Kidney glomerular epithelial cell (primary cell): ENCODE data around the gene ADSS2.
A peak's percentile ranks its signal among the peaks of the same experiment; 100 is the strongest.

Source experiments
- DNase-seq: peaks from one replicate; lab custom pipeline; 2025; lab: John Stamatoyannopoulos, UW

Gene ADSS2

DNA sequence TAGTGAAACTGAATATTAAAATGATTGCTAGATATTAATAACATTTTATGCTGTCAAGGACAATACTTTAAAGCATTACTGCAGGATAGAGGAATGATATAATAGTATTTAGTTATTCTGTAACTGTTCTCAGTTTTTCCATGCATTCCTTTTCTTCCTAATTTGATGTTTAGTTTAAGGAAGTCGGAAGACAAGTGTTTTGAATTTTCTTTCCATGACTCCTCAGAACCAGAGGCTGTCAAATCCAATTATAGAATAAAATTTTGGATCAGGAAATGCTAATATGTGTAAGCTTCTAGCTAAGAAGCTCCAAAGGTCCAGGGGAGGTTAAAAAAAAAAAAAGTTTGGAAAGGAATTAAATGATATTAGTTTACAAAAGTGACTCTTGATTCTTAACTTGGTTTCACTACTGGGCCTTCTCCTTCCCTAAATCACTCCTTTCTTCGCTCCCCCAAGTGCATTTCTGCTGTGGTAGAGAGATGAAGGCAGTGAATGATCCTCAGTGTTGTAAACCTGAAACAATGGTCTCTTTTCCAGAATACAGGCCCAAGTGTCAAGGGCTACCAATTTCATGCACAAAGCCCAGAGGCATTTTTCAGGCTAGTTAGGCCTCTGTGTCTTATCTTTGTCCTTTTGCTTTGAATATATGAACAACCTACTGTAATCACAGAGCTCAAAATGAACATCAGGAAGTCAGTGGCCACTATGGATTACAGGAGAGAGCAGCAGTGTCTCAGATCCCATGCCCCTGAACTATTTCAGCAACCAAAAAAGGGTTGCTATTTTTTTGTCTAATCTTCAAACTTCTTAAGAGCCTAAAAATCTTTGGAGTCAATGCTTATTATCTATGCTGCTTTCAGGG is 6.2 kb downstream of the ADSS2 start:
- no peak for DNase-seq

DNA sequence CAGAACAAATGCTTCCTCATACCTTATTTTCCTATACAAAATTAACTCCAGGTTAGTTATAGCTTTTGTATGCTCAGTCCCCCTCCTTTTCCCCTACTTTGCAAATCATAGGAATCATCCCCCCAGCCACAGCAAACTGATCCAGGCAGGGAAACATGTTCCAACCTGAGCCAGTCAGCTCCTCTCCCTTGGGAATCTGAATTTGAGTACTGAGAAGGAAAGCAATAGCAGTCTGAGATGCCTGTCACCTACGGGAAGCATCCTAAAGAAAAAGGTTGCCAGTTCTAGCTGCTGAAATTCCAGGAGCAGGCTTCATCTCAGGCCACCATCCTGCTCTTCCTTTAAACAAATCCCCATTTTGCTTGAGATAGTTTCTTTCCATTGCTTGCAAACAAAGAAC is 6.9 kb downstream of the ADSS2 start:
- DNase-seq: no peak

DNA sequence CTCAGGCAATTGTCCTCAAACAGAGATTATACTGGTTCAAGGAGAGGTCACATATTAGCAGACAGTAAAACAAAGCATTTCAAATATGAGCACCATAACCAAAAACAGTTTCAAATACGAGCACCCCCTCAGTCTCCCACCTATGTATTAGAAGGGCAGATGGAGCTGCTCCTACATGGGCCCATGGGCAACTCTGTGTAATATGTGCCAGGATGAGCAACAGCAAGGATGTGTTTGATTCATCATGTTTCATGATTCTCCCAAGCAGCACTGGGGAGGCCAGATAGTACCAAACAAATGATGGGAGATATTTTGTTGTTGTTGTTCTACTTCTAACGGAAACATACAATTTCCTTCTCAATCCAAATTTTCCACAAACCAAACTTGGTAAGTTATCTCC is 8.9 kb downstream of the ADSS2 start:
- DNase-seq: no peak

DNA sequence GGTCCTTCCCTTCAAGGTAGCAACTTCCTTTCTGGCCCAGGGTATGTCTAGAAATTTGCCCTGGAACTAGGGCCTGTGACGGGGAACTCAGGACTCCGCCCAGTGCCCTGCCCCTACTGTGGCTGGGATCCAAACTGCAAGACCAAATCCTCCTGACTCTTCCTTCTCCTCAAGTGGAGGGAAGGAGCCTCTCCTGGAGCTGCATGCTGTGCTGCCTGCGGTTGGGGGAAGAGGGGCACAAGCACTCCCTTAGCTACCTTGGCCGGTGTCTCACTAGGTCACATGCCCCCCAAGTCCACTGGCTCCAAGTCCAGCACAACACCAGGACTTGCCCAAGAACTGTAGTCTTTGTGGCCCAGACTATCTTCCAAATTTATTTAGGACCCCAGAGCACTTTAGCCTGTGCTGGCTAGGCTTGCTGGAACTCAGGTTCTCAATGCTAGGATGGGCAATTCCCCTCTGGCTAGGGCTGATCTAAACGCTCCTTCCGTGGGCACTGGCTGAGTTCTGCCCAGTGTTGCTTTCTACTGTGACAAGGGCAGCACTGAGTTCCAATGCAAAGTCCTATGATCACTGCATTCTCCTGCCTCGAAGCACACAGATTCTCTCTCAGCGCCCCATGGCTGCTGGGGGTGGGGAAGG is 12.2 kb downstream of the ADSS2 start:
- DNase-seq: no peak

DNA sequence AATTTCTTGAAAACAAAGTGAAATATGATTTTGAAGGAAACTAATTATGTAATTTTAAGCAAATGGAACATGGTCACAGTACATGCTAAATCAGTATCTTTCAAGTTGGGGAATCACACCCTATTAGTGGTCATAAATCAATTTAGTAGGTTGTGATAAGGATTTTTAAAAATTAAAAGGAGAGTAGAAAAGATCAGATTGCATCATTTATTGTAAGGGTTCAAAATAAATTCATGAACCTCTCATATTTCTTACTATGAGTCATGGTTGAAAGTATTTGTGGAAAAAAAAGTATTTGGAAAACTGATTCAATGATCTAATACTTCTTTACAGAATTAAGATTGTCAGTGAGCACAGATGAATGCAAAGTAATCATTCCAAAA is 14.6 kb downstream of the ADSS2 start:
- DNase-seq: no peak

DNA sequence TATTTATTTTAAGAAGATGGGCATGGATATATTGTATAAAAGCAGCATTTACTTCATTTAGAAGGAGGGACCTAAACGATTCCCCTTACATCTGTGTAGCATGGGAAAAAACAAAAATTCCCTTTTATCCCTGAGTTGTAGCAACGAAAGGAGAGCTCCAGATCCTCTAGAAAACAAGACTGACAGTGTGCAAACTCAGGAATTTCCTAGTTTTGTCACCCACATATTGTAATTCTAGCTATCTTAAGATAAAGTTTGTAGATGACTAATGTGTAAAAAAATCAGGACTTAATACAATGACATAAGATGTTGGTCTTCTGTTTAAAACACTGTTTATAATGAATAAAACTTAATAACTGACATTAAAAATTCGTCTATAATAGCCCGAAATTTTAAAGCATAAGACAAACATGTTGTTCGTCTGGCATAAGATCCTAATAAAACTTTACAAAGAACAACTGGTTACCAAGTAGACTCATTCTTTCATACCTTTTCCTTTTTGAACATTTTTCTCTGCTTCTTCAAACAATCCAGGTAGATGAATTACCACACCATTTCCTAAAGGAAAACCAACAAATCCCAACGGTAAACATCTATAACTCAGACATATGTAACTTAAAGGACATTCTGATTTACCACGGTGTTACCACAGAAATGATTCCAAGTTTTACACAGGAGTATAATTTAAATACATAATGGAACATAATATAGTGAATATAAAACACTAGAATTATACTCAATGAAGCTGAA is 15.2 kb downstream of the ADSS2 start:
- no peak for DNase-seq

DNA sequence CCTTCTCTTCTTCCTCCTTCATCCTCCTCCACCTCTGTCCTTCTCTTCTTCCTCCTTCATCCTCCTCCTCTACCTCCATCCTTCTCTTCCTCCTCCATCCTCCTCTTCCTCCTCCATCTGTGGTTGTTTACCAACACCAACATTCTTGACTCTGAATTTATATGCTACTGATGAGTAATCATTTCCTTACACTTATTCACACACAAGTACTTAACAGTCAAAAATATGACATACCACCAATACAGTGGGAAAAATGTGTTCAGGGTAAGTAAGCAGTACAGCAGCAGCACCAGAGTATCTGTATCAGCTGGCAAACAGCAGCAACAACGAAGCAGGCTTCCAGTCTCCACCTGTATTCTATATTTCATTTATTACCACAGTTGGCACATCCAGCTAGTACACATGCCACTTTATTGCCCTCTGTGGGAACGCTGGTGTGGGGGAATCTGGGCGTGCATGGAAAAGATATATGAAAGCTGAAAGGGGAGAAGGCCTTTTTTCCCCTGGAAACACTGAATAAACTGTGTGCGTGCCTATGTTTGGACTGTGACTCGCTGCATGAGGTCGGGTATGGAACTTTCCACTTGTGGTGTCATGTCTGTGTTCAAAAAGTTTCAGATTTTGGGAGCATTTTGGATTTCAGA is 16.0 kb downstream of the ADSS2 start:
- DNase-seq: peak; percentile 6

DNA sequence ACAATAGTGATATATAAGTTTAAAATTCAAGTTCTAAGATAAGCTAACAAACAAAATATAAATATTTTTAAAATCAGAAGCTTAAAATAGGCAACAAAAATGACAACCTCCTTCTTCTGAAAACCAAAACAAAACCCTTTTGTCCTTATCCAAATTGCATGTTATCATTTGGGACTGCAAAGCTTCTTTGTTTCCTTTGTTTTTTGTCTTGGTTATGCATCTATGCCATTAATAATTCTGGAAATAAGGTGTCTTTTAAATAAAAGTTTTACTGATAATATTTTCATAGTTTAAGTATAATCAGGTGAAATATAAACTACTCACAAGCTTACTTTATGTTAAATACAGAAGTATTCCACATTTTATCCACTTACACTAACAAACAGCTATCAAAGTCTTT is 20.5 kb downstream of the ADSS2 start:
- no peak for DNase-seq

DNA sequence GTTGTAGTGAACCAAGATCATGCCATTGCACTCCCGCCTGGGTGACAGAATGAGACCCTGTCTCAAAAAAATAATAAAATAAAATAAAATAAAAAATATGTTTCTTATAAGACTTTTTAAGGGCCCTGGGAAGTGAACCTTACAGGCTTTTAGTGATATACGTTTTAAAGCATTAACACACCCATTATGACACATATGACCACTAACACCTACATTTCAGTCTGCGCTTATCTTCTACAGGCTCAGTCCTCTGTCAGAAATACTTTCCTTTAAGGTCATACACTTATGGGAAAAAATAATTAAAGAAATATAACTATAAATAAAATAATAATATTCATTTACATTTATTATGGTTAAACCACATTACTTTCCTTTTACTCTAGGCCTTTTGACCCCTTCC is 21.9 kb downstream of the ADSS2 start:
- DNase-seq: no peak

DNA sequence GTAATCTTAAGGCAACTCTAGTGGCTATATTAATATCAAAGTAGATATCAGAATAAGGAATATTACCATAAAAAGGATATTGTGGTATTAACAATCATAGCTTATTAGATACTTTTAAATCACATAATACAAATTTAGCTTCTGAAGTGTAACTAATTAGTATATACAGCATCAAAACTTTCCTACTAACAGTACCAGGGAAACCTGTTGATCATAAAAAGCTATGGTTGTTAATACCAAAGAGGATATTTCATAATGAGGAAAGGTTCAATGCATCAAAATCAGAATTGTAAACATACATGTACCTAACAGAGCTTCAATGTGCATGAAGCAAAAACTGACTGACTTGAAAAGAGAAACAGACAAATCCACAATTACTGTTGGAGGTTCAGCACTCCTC is 24.1 kb downstream of the ADSS2 start:
- DNase-seq: no peak

DNA sequence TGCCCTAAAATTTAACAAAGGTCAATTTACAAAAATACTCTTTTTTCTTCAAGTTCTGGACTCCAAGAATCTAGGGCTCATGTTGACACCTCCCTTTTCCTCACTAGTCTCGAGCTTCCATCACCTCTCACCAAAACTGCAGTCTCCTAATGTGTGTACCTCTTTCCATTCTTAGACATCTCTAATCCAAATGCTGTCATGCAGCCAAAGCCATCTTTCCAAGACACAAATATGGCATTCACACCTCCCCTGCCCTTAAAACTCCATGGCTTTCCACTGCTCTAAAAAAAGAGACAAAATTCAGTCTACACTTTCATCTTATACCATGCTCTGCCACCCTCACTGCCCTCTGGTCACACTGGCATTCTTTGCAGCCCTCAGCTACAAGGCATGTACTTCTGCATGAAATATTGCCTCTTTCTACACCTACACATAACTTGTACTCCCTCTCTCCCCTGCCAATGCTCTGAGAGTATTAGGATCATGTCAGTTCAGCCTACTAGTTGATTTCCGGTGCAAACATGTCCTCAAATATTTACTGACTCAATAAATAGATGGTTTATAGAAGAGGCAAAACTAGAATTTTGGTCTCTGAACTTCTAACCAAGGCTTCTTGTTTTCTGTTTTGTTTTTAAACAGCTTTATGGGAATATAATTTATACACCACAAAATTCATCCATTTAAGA is 26.9 kb downstream of the ADSS2 start:
- no peak for DNase-seq

DNA sequence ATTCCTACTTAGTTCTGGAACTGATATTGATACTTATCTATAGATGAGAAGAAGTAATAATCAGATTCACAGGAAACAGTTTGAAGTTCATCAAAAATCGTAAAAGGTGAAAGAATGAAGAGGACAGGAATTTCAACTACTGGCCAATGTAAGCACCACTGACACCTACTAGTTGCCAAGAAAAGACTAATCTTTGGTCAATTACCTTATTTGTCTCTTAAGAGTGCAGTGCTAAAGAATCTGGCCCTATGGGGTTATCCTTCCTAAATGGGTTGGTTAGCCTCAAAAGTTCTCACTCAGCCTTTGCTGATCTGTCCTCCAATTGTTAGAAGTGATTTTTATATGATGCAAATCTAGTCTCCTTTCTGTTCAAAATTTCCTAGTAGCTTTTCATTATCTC is 29.5 kb downstream of the ADSS2 start:
- no peak for DNase-seq

DNA sequence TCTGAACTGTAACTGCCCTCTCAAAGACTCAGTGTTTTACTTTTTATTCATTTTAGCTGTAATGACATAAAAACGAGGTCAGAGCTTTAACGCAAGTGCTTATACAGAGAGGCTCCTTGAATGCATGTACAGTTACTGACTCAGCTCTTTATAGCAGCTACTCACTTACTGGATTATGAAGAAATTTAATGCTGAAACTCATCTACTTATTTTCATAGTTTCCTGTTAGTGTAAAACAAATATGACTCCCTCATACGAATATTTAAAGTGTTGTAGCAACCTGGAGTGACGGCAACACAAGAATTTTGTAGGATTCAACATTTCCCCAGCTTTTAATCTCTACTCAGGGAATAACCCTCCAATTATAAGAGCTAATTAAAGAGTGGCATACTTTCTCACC is 32.7 kb downstream of the ADSS2 start:
- DNase-seq: no peak

DNA sequence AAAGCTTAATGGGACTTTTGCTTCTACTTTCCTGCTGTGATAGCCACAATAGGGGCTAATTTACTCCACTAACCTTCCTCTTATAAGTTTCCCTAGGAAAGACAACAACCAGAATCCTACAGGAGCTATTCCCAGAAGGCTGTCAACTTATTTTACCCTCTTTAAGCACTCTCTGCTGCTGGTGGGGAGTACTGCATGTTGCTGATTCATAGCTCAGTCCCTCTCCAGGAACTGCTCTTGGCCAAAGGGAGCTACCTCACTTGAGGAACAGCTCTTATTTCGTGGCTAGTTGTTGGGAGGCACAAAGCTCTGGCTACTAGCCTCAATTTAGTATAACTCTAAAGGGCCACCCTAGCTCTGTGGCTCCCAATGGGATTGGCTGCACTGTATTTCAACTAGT is 37.2 kb downstream of the ADSS2 start:
- peak; percentile 1 for DNase-seq

DNA sequence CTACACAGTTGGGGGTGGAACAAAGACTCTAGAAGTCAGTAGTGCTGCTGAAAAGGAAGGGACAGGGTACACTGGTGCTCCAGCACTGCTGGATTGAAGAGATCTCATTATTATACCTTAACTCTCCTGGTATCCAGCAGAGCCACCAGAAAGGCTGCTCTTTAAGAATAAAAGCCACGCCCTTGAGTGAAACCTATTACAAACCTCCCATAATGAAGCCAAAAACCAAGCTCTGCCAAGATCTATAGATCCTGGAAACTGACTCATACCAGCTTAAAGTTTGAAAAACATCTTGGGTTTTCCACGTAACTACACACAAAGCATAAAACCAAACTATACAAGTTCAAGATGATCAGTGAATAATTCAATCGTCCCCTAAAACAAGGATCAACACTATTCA is 38.0 kb downstream of the ADSS2 start:
- no peak for DNase-seq

DNA sequence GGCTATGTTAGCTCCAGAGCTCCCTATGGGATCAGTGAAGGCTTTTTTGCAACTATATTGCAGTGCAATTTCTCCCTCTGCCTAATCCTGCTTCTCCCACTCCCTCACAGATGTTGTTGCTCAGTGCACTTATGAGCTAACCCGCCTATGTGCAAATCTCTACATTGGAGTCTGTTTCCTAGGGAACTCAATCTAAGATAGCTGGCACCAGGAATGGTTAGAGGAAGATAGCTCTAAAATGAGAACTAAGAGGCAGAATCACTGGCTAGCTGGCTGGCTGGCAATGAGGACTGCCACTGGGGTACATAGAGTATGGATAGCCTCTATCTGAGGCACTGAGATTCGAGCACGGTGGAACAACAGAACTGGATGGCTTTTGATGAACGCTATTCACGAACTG is 39.5 kb downstream of the ADSS2 start:
- no peak for DNase-seq

DNA sequence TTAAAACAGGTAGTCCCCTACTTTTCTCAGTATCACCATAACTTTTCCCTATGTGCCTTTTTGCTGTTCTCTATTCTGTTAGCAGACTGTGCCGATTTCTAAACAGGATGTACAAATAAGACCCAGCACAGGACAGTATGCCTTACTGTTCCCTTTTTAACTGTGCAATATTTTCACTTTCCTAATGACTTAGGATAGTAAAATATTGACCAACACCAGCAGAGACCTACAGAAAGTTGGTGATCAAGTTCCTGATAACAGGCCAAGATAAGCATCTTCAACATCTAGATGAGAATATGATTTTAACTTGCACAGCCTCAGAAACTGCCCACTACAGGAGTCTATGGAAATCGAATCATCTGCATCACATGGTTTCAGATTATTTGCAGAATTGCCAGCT is 42.0 kb downstream of the ADSS2 start:
- DNase-seq: no peak

DNA sequence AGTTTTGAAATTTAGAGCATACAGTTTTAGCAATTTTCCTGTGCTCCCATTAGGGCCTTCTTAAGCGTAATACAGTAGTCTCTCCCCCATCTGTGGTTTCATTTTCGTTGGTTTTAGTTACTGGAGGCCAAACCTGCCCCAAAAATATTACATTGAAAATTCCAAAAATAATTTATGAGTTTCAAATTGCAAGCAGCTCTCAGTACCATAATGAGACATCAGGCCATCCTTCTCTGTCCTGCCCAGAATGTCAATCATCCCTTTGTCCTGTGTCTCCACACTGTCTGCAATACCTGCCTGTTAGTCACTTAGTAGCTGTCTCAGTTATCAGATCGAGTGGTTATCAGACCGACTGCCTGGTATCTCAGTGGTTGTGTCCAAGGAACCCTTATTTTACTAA is 45.4 kb downstream of the ADSS2 start:
- no peak for DNase-seq

DNA sequence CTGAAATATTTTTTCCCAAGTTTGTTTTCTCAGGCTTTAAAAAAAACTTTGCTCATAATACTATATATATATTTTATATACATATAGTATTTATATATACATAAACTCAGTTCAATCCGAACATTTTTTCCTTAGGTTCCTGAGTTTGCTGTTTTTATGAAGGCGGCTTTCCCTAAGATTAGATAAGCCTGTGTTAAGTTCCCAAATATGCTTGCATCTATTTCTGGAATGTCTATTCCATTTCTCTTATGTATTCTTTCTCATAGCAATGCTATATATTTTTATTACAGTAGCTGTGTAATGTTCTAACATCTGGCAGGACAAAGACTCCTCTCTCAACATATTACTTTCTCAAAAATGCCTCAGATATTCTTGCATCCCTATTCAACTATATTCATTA is 45.9 kb downstream of the ADSS2 start:
- DNase-seq: no peak

DNA sequence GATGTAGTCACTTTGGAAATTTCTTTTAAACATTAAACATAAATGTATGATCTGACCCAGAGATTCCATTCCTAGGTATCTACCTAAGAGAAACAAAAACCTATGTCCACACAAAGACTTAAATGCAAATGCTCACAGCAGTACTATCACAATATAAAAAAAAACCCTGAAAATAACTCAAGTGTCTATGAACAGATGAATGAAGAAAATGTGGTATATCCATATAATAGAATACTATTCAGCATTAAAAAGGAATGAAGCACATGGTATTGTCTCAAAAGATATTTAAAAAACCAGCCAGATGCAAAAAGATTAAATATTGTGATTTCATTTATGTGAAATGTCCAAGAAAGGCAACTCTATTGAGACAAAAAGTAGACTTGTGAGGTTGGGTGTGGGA is 48.3 kb downstream of the ADSS2 start:
- no peak for DNase-seq

DNA sequence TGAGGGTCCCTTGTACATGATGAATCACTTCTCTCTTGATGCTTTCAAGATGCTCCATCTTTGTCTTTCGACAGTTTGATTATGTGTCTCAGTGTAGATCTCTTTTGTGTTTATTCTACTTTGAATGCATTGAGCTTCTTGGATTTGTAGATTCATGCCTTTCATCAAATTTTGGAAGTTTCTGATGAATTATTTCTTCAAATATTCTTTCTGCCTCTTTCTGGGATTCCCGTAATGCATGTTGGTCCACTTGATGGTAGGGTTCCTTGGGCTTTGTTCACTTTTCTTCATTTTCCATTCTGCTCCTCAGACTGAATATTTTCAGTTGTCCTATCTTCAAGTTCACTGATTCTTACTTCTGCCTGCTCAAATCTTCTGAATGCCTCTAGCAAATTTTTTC is 50.7 kb downstream of the ADSS2 start:
- DNase-seq: no peak

DNA sequence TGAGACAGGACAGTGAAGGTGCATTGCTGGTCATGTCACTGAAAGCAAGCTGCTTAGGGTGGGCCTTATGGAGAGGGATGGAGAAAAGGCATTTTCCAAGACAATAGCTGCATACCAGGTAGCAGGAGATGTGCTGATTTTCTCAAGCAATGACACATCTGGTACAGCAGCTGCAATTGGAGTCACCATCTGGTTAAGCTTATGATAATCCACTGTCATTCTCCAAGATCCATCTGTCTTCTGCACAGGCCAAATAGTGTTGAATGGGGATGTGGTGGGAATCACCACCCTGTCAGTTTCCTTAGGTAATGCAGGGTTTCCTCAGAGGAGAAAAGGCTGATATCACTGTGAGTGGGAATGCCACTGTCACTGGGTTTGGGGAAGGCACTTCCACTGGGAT is 54.6 kb downstream of the ADSS2 start:
- DNase-seq: no peak
